Measurements from ENCODE around the gene ATXN10.

Gene ATXN10

GRCh38 chr22:45812910-45813309, 141.3 kb downstream of the ATXN10 start:
- peaks cover 4% of the 10 kb centered on the region for H3K4me1 Mint-ChIP-seq

DNA sequence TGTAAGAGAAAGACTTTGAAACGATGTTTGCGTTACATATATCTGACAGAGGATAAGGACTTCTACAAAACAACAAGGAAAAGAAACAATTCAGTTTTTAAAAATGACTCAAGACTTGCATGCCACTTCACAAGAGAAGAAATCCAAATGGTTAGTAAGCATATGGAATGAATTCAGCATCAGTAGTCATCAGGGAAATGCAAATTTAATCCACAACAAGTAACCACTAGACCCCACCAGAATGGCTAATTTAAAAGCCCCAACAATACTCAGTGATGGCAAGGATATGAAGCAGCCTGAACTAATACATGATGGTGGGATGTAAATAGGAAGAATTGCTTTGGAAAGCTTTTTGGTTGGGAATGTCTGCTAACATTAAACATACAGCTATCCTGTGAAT, 142.6 kb downstream of the ATXN10 start:
- H3K36me3 Mint-ChIP-seq (ENCODE audit: low read depth): peaks cover 56% of the 10 kb centered on the region
- no peaks in the 10 kb centered on the region for H3K9me3 Mint-ChIP-seq
- H3K4me1 Mint-ChIP-seq: peaks cover 10% of the 10 kb centered on the region
- H3K4me3 Mint-ChIP-seq: no peak overlapping the region
- TF ChIP-seq CTCF (IDR thresholded peaks at IDR 0.05; ENCODE audit: unreplicated experiment in 3 of 3): no peak
- H3K27me3 Mint-ChIP-seq (ENCODE audit: low read depth): no peaks in the 10 kb centered on the region
- no peak overlapping the region for H3K27ac Mint-ChIP-seq

More at GRCh38 chr22:45812910-45813309, 141.3 kb downstream of the ATXN10 start:
- H3K9me3 Mint-ChIP-seq: no peaks in the 10 kb centered on the region
- no peak overlapping the region for H3K4me3 Mint-ChIP-seq
- no peaks in the 10 kb centered on the region for H3K27me3 Mint-ChIP-seq (ENCODE audit: low read depth)
- no peak for TF ChIP-seq CTCF (IDR thresholded peaks at IDR 0.05; ENCODE audit: unreplicated experiment in 3 of 3)
- peaks cover 57% of the 10 kb centered on the region for H3K36me3 Mint-ChIP-seq (ENCODE audit: low read depth)
- H3K27ac Mint-ChIP-seq: no peak overlapping the region

DNA sequence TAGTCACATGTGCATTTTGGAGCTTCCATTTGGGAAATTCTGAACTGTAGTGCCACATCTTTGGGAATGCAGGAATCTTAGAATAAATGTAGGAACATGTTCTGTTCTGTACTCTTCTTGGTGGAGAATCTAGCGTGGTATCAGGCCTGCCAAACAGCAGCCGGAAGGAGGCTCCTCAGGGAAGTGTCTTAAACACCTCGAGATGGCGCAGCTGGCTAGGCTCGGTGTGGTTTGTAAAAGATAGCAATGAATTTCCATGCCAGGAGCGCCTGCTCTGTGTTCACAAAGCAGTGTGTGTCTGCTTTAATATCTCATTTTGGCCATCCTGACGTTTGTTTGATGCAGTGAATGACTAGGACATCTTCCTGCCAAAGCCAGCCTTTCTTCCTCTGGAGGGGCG, 145.1 kb downstream of the ATXN10 start:
- Mint-ChIP-seq H3K4me1 (peaks cover 10% of the 10 kb centered on the region), H3K27ac (peak overlapping the region; percentile 15 to 57 (median 44)), H3K27me3 (ENCODE audit: low read depth) (no peaks in the 10 kb centered on the region), H3K4me3 (no peak overlapping the region), H3K36me3 (ENCODE audit: low read depth) (peaks cover 51% of the 10 kb centered on the region), H3K9me3 (no peaks in the 10 kb centered on the region)
- no peak for TF ChIP-seq CTCF (IDR thresholded peaks at IDR 0.05; ENCODE audit: unreplicated experiment in 3 of 3)

GRCh38 chr22:45817745-45818423, 146.2 kb downstream of the ATXN10 start:
- Mint-ChIP-seq H3K9me3 (no peaks in the 10 kb centered on the region), H3K27me3 (ENCODE audit: low read depth) (no peaks in the 10 kb centered on the region), H3K36me3 (ENCODE audit: low read depth) (peaks cover 49% of the 10 kb centered on the region), H3K27ac (peak overlapping the region; percentile 95 to 97 (median 96)), H3K4me1 (peaks cover 10% of the 10 kb centered on the region), H3K4me3 (no peak overlapping the region)
- TF ChIP-seq CTCF (IDR thresholded peaks at IDR 0.05; ENCODE audit: unreplicated experiment in 3 of 3): no peak

DNA sequence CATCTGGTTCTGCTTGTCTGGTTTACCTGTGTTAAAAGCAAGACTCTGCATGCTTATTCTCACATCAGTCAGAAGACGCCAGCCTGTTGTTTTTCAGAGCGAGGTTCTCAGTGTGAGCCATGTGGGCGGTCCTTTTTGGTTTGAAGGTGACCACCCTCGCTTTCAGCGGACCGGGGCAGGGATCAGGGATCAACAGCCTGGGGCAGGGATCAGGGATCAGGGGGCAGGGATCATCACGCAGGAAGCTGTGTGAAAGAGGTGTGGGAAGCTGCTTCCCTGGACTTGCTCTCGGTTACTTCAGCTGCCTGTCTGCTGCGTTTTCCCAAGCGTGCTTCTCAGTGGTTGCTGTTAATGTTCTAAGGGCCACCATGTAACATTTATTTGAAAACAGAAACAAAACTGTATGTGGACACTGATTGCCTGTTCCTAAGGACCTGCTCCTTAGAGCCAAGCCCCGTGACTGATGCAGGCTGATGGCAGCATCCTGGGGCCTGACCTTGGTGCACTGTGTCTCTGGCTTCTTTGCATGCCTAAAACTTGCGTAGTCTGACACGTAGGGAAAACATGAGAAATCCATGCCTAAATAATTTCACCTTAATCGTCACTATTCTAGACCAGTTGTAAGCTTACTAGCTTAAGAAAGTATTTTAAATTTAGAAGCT, 146.9 kb downstream of the ATXN10 start:
- Mint-ChIP-seq H3K27me3 (ENCODE audit: low read depth) (no peaks in the 10 kb centered on the region), H3K27ac (peak overlapping the region; percentile 95 to 97 (median 96)), H3K36me3 (ENCODE audit: low read depth) (peaks cover 49% of the 10 kb centered on the region), H3K9me3 (no peaks in the 10 kb centered on the region), H3K4me3 (no peak overlapping the region), H3K4me1 (peaks cover 10% of the 10 kb centered on the region)
- no peak for TF ChIP-seq CTCF (IDR thresholded peaks at IDR 0.05; ENCODE audit: unreplicated experiment in 3 of 3)
